HG03575 (cell line): ENCODE results near the gene MAN1B1.

Experiments used
- ATAC-seq: cut with Tn5 transposase; IDR thresholded peaks from one replicate; pipeline ENCODE4 v1.9.1; 2021; ENCODE audit not compliant: unreplicated experiment, insufficient number of reproducible peaks, low FRiP score; ENCODE audit errors: extremely low read depth

Gene MAN1B1

GRCh38 chr9:137150617-137151457, 64.1 kb downstream of the MAN1B1 start:
- ATAC-seq, result no peak

GRCh38 chr9:137152844-137153405, 66.1 kb downstream of the MAN1B1 start:
- ATAC-seq, result no peak

- ATAC-seq, result no peak
These were observed 70.0 kb downstream of the MAN1B1 start for GRCh38 chr9:137156567-137157375.

GRCh38 chr9:137157618-137158415, 71.0 kb downstream of the MAN1B1 start:
- ATAC-seq, result no peak

GRCh38 chr9:137158625-137159024, 71.8 kb downstream of the MAN1B1 start:
- no peak for ATAC-seq
